ENCODE data around the gene C11orf87.

The C11orf87 gene

GRCh38 chr11:109454857-109455256 is 32.9 kb downstream of the C11orf87 start:
- peak; percentile 5 for DNase-seq

All from NCI-H1417 treated with DMSO at 0.1 percent for 48 hours (cell line).